NCI-H748 (cell line): ENCODE results near the gene APBA1.

Experiments used
- DNase-seq: peaks from one replicate; lab custom pipeline; 2025; ENCODE audit not compliant: unreplicated experiment; lab: John Stamatoyannopoulos, UW

APBA1 gene

GRCh38 chr9:69486498-69486897 is 185.7 kb downstream of the APBA1 start:
- no peak for DNase-seq

GRCh38 chr9:69485466-69485865 is 186.7 kb downstream of the APBA1 start:
- DNase-seq, result no peak

- no peak for DNase-seq
Observed at GRCh38 chr9:69483886-69484422, 188.2 kb downstream of the APBA1 start.

DNA sequence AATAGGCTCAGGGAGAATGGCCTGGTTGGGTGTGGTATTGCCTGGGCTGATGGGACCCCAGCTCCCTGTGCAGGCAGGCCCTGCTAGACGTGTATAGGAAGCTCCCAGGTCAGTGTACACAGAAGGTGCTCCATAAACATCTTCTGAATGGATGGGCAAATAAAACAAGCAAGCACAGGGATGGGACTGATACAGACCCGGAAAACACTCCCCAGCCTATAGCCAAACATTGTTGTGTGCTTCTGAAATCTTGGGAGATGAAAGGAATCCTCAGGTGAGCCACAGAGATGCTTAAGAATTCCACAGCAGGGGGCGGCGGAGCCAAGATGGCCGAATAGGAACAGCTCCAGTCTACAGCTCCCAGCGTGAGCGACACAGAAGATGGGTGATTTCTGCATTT is 195.4 kb downstream of the APBA1 start:
- DNase-seq, result peak; percentile 77

- DNase-seq, result no peak
Observed at GRCh38 chr9:69476016-69476415, 196.2 kb downstream of the APBA1 start.

DNA sequence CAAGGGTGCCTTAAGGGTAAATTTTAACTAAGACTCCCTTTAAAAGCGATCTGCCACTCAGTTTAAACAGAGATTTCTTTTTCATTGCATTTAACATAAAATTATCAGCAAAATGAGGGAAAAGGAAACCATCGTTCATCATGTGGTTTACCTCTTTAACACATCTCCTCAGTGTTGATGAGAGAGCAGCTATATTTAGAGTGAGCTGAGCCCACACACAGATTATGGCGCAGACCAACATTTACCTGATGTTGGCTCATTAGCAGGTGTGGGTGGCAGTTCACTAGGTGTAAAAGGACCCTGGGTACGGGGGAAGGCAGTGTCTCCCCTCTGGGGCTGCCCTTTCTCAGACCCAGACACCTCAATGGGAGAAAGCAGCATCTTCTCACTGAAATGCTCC is 197.3 kb downstream of the APBA1 start:
- no peak for DNase-seq

DNA sequence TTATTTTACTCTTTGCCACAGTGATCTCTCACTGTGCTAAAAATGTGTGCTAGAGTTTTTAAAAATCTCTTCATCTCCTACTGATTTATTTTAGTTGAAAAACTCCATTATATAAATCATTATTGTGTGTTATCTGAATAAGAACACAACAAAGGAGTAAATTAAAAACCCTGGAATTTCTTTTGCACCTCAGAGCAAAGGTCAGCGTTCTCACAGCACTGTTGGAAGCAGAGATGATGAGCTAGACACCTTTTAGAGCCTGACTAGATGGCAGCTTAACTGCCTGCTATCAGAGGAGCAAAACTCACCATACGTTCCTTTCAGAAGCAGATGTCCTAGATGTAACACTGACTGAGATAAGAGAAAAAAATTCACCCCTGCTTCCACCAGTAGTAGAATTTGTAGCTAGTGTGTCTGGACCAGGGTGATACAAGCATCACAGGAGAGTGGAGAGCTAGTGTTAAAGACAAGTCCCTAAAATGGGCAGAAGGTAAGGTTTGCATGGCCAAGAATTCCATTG is 200.0 kb downstream of the APBA1 start:
- no peak for DNase-seq

DNA sequence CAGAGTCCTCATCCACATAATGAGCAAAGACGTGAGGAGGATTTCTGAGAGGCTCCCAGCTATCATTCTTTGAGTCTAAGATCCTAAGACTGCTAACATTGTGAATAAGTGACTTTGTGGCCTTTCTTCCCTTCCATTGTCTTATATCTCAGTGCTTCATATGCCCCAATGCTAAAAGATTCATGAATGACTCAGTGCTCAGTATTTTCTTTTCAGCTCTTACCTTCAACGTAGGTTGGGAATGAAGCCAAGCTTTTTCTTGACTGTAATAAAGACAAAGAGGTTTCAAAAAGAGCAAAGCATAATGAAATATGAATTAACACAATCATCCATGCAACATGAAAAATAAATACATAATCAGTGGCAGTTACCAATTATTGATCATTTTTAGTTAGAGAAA is 200.7 kb downstream of the APBA1 start:
- no peak for DNase-seq

DNA sequence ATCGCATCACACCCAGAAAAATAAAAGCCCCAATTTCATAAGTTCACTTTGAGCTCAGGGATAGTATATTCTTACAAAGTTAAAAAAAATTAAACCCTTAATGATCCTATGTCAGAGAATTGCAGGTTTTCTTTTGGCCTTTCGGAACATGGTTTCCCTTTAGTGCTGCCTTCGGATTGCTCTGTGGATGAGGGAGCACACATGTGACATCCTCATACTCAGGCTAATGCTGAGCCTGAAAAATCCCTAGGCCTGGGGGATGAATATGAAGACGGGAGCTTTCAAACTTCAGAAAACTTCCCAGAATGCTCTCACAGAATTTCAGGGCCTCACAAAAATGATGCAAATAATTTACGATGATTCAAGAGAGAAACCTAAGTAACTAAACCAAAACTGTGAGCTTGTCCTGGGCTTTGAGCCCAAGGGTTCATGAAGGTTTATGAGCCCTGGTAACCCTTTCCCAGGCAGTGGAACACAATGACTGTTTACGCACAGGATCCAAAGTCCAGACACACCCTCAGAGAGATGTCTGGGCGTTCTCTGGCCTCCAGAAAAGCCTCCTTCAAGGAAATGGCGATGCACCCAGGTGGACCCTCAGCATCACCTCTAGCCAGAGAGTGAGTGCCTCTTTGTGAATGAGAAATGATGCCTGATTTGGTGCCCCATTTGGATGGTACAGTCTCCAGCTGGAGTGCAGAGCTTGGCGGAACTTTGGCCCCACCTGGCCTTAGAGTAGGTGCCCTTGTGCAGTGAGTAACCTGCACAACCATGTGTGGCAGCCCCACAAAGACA is 201.8 kb downstream of the APBA1 start:
- DNase-seq, result no peak

- peak; percentile 79 for DNase-seq
Observed at GRCh38 chr9:69469136-69469535, 203.0 kb downstream of the APBA1 start.

DNA sequence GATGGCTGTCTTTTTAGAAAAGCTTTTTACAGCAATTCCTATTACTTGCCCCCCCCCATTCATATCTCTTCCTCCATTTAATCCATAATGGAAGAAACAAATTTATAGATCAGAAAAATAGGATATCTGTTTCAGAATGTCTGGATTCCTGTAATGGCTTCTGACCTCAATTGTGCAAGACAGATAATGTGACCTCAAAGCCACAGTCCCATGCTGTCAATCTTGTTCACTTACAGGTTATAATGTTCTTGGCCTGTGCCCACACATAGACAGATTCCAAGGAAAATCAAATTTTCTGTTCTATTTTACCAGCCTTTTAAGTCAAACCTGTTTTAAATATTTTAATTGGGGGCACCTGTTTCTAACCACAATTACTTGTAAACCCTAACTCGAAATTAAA is 203.8 kb downstream of the APBA1 start:
- no peak for DNase-seq

- DNase-seq, result no peak
Observed at GRCh38 chr9:69466151-69466550, 206.0 kb downstream of the APBA1 start.

DNA sequence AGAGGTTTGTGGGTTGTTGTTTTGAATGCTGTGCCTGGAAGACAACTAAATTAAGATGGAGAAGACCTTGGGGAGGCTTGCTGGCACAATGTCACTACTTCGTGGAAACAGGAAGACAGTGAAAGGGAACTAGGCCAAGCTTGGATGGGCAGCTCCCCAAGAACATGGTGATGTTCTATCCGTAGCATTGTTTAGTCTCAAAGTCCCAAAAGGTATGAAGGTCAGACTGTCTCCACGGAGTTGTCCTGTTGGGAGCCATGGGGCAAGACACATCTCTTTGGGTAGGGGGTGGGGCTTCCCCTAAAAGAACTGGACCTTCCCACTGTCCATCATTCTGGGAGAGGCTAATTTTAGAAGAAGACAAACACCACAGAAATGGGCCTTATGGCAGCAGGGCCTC is 206.7 kb downstream of the APBA1 start:
- DNase-seq, result no peak

- DNase-seq, result peak; percentile 12
Observed at GRCh38 chr9:69463497-69464068, 208.6 kb downstream of the APBA1 start.

GRCh38 chr9:69462394-69462793 is 209.8 kb downstream of the APBA1 start:
- DNase-seq, result no peak

- DNase-seq, result no peak
Observed at GRCh38 chr9:69461103-69461887, 210.9 kb downstream of the APBA1 start.

GRCh38 chr9:69460012-69460411 is 212.2 kb downstream of the APBA1 start:
- DNase-seq, result no peak

GRCh38 chr9:69458176-69458575 is 214.0 kb downstream of the APBA1 start:
- DNase-seq, result no peak

DNA sequence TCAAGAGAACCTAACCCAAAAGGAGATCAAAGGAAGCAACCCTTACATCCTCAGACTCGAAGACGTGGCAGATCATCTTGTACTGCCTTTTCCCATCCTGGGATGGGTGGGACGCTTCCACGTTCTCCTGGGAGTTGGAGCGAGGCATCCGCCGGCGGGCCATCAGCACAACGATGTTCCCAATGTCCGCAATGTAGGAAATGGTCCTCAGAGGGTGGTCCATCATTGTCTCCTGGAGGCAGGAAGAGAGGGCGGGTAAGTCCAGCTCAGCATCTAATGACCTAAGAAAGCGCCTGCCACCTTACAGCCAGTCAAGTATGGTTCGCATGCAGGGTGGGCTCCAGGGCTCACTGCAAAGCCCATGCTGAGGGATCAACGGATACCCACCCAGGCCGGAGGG is 216.0 kb downstream of the APBA1 start:
- DNase-seq, result no peak

DNA sequence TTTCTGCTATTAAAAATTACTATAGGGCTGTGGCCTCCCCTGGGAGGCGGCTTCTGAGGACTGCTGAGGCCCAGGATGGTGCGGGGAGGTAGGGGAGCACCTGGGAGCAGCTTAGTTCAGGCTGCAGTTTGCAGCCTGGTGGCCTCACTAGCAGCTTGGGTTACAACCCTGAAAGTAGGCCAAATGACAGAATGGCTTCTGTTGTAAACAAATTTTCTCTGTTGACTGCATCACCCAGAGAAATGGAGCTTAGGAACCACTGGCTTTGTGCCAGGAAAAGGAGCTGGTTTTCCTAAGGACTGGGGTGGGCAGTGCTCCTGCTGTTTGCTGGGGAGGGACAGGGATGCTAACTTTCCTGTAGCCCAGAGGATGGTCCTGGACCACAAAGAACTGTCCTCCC is 216.9 kb downstream of the APBA1 start:
- peak; percentile 71 for DNase-seq

DNA sequence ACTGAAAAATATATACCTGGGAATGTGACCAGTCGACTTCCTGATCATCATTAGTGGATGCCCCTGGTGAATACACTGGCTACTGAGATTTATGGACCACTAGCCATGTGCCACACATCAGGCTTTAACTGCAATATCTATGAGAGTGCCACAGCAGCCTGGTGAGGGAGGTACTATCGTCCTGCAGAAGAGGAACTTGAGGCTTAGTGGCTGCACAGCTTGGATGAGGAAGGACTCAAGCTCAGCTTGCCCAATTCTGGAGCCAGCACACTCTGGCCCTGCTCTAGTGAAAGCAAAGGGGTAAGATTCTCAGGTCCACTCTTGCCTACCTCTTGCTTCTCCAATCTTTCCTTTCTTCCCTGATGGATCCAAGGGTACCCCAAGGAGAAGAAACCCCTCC is 217.8 kb downstream of the APBA1 start:
- no peak for DNase-seq

GRCh38 chr9:69453746-69454145 is 218.4 kb downstream of the APBA1 start:
- no peak for DNase-seq
